GM21423 (cell line): ENCODE results near the gene MOCS3.

Source experiments
- ATAC-seq: cut with Tn5 transposase; IDR thresholded peaks from one replicate; pipeline ENCODE4 v1.9.1; 2021; ENCODE audit warnings: mild to moderate bottlenecking, moderate library complexity; ENCODE audit not compliant: unreplicated experiment

Gene MOCS3

DNA sequence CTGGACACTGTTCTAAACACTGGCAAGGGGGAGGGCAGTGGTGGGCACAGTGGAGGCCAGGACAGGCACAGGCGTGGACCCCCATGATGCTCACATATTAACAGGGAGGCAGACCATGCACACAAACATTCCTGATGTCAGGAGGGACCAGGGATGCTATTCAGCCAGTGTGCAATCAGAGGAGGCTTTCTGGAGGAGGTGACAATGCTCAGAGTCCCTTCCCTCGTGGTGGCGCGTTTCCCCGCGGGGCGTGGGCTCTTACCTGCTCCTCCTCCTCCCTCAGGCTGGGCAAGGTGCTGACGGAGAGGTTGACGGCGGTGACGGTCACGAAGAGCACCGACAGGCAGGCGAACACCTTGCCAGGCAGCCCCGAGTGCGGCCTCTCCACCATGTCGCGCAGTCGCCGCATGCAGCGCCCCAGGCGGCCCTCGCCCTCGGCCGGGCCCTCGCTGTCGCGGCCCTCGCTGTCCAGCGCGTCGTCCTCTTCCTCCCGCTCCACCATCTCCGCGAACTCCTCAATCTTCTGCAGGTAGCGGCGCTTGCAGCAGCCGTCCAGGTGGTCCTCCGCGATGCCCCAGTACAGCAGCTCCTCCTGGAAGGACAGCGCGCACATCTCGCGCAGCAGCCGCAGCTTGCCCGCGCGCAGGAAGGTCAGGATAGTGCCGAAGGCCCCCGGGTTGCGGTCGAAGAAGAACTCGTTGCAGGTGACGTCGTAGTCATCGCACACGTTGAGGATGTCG, 50.9 kb downstream of the MOCS3 start:
- no peak for ATAC-seq

DNA sequence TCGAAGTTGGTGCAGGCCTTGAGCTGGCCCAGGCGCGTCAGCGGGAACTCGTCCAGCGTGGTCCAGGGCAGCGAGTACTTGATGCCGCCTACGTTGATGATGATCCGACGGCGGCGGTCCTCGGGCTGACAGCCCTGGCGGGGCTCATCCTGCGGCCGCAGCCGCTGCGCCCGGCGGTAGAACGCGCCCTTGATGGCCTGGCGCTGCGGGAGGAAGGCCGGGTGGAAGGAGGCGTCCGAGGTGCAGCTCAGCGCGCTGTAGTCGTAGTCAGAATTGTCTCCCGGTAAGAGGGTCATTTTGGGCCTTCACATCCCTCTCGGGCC, 51.4 kb downstream of the MOCS3 start:
- no peak for ATAC-seq

DNA sequence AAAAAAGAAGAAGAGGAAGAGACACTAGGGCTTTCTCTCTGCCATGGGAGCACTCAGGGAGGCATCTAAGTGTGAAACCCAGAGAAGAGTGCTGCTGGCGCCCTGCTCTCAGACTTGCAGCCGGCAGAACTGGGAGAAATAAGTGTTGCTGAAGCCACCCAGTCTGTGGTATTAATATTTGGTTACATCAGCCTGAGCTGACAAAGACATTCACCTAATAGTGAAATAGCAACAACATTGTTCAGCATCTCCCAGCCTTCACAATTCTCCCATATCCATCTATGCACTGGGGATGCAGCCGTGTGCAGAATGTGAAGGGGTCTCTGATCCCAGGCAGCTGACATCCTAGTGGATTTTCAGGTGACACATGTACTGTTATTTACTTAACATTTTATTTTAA, 52.3 kb downstream of the MOCS3 start:
- ATAC-seq, result no peak

DNA sequence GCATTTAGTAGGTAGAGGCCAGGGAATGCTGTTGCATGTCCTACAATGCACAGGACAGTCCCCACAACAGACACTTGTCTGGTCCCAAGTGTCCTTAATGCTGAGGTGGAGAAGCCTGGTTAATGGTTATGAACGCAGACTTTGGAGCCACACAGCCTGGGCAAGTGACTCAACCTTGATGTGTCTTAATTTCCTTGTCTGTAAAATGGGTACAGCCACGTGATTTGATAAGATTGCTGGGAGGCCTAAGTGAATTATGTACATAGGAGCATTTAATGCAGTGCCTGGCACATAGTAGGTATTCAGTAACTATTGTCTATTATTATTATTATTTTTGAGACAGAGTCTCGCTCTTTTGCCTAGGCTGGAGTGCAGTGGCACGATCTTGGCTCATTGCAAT, 52.9 kb downstream of the MOCS3 start:
- no peak for ATAC-seq

DNA sequence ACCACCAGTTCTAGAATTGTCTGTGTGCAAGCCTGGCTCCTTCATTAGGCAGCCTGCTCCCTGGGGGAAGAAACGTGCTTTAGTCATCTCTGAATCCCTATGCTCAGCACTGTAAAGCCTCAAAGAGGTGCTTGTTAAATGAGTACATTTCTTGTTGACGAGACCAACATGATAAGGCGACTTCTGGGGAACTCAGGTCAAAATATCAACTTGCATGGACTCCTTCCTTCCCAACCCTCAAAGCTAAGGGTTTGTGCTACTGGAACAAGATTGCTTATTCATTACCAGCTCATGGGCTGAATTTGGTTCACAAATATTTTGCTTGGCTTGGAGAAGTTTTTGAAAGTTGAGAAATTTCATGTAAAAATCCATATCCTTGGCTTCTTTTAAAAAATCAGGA, 53.7 kb downstream of the MOCS3 start:
- no peak for ATAC-seq
